Lower lobe of right lung (tissue), 2 donors: ENCODE results near the gene COLGALT1. TPM values are rescaled to one million over a fixed set of nuclear protein-coding genes. Genes with fewer than 3 reads are reported as not detected.
A peak's percentile ranks its signal among the peaks of the same experiment; 100 is the strongest.

Source experiments
- ATAC-seq, 2 donors: fragments of 200-7000 bp; cut with Tn5 transposase; one replicate each; pipeline ENCODE4 v1.9.1; 2020 to 2022; ENCODE audit warnings: mild to moderate bottlenecking in 2 of 2, moderate library complexity in 2 of 2
- DNase-seq: peaks from one replicate; pipeline ENCODE4 v3.0.0-alpha.2; 2020
- H3K27ac ChIP-seq: fragments of 200-600 bp; one replicate; pipeline ENCODE4 v1.8.0; 2022
- H3K27me3 ChIP-seq: fragments of 200-600 bp; one replicate; pipeline ENCODE4 v1.8.0; 2022; ENCODE audit warnings: low read depth
- H3K36me3 ChIP-seq: fragments of 200-600 bp; one replicate; pipeline ENCODE4 v1.8.0; 2022; ENCODE audit warnings: mild to moderate bottlenecking
- H3K4me1 ChIP-seq: fragments of 200-600 bp; one replicate; pipeline ENCODE4 v1.8.0; 2022
- H3K4me3 ChIP-seq: fragments of 200-600 bp; one replicate; pipeline ENCODE4 v1.8.0; 2022; ENCODE audit warnings: mild to moderate bottlenecking
- H3K9me3 ChIP-seq: fragments of 200-600 bp; one replicate; pipeline ENCODE4 v1.8.0; 2022
- CTCF ChIP-seq: fragments of 200-600 bp; IDR thresholded peaks from one replicate; pipeline ENCODE4 v1.8.0; 2022; ENCODE audit warnings: antibody characterized with exemption, mild to moderate bottlenecking
- intact Hi-C: fragments of 100-400 bp; cut with DNase I; formaldehyde crosslinking; loops from one replicate; pipeline ENCODE4 v1.11.0; 2022
- total RNA-seq: library from RNA; stranded (reverse); fragmentation: NEBNext Ultra II Directional; extraction: Animal tissue kit (Norgen Biotek cat#: 25700); gene quantifications from one replicate; pipeline ENCODE4 v1.2.1, GENCODE V29; 2021
- donor health status: DM: no; HTN: yes; CAD: no; lungs with severe emphysema.

The COLGALT1 gene
- total RNA-seq, 1 donor from 2014 or later, result 142 TPM

GRCh38 chr19:17616686-17616960, 61.2 kb downstream of the COLGALT1 start:
- no peak for DNase-seq
- no peak for TF ChIP-seq CTCF
- H3K36me3 ChIP-seq, result no peaks in the 10 kb centered on the region
- H3K4me3 ChIP-seq, result peak overlapping the region; percentile 19
- peak in 1 of 2 donors; percentile 10 for ATAC-seq
- no peak overlapping the region for H3K27ac ChIP-seq
- peaks cover 3% of the 10 kb centered on the region for H3K9me3 ChIP-seq
- no peaks in the 10 kb centered on the region for H3K4me1 ChIP-seq
- H3K27me3 ChIP-seq, result peaks cover 15% of the 10 kb centered on the region
- intact Hi-C loops, result no loop called here

GRCh38 chr19:17616961-17617806, 61.7 kb downstream of the COLGALT1 start:
- intact Hi-C loops, result no loop called here
- TF ChIP-seq CTCF, result no peak
- Histone ChIP-seq H3K4me1 (no peaks in the 10 kb centered on the region), H3K27me3 (peaks cover 13% of the 10 kb centered on the region), H3K9me3 (peaks cover 9% of the 10 kb centered on the region), H3K27ac (no peak overlapping the region), H3K36me3 (no peaks in the 10 kb centered on the region), H3K4me3 (peak overlapping the region; percentile 19)
- peak in 1 of 2 donors; percentile 40 for ATAC-seq
- DNase-seq, result no peak

DNA sequence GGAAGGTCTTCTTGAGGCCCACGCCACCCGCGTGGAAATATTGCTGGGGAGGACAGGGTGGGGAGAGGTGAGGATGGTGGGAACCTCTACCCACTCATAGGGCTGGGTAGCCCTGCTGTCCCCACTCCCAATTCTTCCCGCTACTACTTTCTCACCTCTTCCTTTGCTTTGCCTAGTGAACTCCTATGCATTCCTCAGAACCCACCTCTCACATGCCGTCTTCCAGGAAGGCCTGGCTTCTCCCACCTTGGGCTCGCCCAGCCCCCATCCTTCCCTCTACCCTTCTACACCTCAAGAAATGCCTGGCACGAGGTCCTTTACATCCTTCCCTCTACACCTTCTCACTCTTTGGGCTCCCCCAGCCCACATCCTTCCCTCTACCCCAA, 62.4 kb downstream of the COLGALT1 start:
- DNase-seq (no peak), ATAC-seq (no peak)
- Histone ChIP-seq H3K27ac (no peak overlapping the region), H3K27me3 (peaks cover 13% of the 10 kb centered on the region), H3K36me3 (no peaks in the 10 kb centered on the region), H3K9me3 (peaks cover 10% of the 10 kb centered on the region), H3K4me3 (no peak overlapping the region), H3K4me1 (no peaks in the 10 kb centered on the region)
- no peak for TF ChIP-seq CTCF
- intact Hi-C loops, result no loop called here

DNA sequence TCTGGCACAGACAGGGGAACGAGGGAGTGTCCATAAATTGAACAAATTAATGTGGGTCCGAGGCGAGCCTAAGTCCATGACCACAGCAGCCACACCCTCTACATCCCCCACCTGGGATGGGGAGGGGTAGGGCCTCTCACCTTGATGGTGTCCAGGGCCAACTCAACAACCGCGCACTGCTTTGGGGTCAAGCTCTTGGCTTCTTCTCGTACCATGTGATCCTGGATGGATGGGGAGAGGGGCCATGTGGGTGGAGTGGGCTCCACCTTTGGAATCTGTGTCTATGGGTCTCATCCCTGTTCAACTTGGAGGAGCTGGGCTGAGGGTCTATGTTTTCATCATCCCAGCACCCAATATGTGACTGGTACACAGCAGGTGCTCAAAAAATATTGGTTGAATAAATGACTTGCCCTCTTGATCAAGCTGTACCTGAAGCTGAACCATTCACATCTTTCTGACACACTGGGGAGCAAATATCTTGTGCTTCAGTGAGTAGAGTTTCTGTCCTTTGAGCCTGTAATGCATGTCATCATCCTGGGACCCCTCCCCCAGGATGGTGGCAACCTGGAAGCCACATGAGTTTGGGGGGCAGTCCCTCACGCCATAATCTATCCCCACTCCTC, 62.9 kb downstream of the COLGALT1 start:
- ATAC-seq (no peak), DNase-seq (no peak)
- TF ChIP-seq CTCF, result no peak
- Histone ChIP-seq H3K27me3 (peaks cover 13% of the 10 kb centered on the region), H3K36me3 (no peaks in the 10 kb centered on the region), H3K9me3 (peaks cover 10% of the 10 kb centered on the region), H3K27ac (no peak overlapping the region), H3K4me1 (no peaks in the 10 kb centered on the region), H3K4me3 (no peak overlapping the region)
- intact Hi-C loops, result no loop called here

GRCh38 chr19:17618936-17619335, 63.5 kb downstream of the COLGALT1 start:
- ATAC-seq (no peak), DNase-seq (no peak)
- Histone ChIP-seq H3K4me1 (no peaks in the 10 kb centered on the region), H3K27ac (no peak overlapping the region), H3K27me3 (peaks cover 13% of the 10 kb centered on the region), H3K9me3 (peaks cover 10% of the 10 kb centered on the region), H3K4me3 (no peak overlapping the region), H3K36me3 (no peaks in the 10 kb centered on the region)
- no peak for TF ChIP-seq CTCF
- intact Hi-C loops, result no loop called here
